GM18498 (cell line): ENCODE measurements around the gene HOMER1.

Experiments used
- ATAC-seq: cut with Tn5 transposase; IDR thresholded peaks from one replicate; pipeline ENCODE4 v1.9.1; 2021; ENCODE audit warnings: mild to moderate bottlenecking, moderate library complexity; ENCODE audit not compliant: unreplicated experiment

HOMER1 gene

GRCh38 chr5:79513704-79514390 lies at the start of gene HOMER1:
Gene HOMER1, minus strand, starts transcription at chr5:79514134. Its CDS starts 1,360 bp downstream, at chr5:79512774.
- peak; percentile 71 for ATAC-seq

GRCh38 chr5:79563247-79563590 lies 49.3 kb upstream of the HOMER1 start:
- no peak for ATAC-seq

GRCh38 chr5:79562351-79563246 lies 48.7 kb upstream of the HOMER1 start:
- no peak for ATAC-seq

GRCh38 chr5:79561525-79561893 lies 47.6 kb upstream of the HOMER1 start:
- ATAC-seq: peak; percentile 62

- ATAC-seq: peak; percentile 96
These were observed 47.0 kb upstream of the HOMER1 start for GRCh38 chr5:79560771-79561524.

GRCh38 chr5:79555418-79555817 lies 41.5 kb upstream of the HOMER1 start:
- no peak for ATAC-seq

- no peak for ATAC-seq
These were observed 39.0 kb upstream of the HOMER1 start for GRCh38 chr5:79552984-79553383.

- no peak for ATAC-seq
These were observed 34.0 kb upstream of the HOMER1 start for GRCh38 chr5:79547982-79548381.

- ATAC-seq: no peak
These were observed 33.5 kb upstream of the HOMER1 start for GRCh38 chr5:79547429-79547822.

GRCh38 chr5:79546782-79547428 lies 33.0 kb upstream of the HOMER1 start:
- ATAC-seq: no peak

GRCh38 chr5:79544131-79544530 lies 30.2 kb upstream of the HOMER1 start:
- ATAC-seq: no peak

- ATAC-seq: no peak
These were observed 27.0 kb upstream of the HOMER1 start for GRCh38 chr5:79540939-79541338.

GRCh38 chr5:79536193-79536906 lies 22.4 kb upstream of the HOMER1 start:
- no peak for ATAC-seq

- ATAC-seq: no peak
These were observed 21.7 kb upstream of the HOMER1 start for GRCh38 chr5:79535477-79536192.

GRCh38 chr5:79529110-79529509 lies 15.2 kb upstream of the HOMER1 start:
- no peak for ATAC-seq

- ATAC-seq: no peak
These were observed 13.5 kb upstream of the HOMER1 start for GRCh38 chr5:79527431-79527830.

GRCh38 chr5:79526928-79527327 lies 13.0 kb upstream of the HOMER1 start:
- no peak for ATAC-seq

GRCh38 chr5:79526493-79526892 lies 12.6 kb upstream of the HOMER1 start:
- no peak for ATAC-seq

- ATAC-seq: no peak
These were observed 7.2 kb upstream of the HOMER1 start for GRCh38 chr5:79521156-79521555.

- ATAC-seq: no peak
These were observed 4.8 kb upstream of the HOMER1 start for GRCh38 chr5:79518718-79519117.
